ENCODE measurements around the gene TCF4.

Gene TCF4

GRCh38 chr18:55353391-55353790 lies 234.6 kb downstream of the TCF4 start:
- no peak for DNase-seq (ENCODE audit: extremely low spot score)
- POLR2A ChIA-PET = no interaction called here
- CTCF ChIA-PET = interaction anchor here (0.5 kb wide), 1 partner anchor 1025 kb away, joined by 4 read pairs; no protein-coding TSS in a partner anchor
- no peak for TF ChIP-seq LEF1 (IDR thresholded peaks at IDR 0.05; ENCODE audit: borderline replicate concordance)
- no peak for TF ChIP-seq ZNF384 (IDR thresholded peaks at IDR 0.05)
- TF ChIP-seq CTBP1 (IDR thresholded peaks at IDR 0.05; ENCODE audit: borderline replicate concordance) = no peak
- TF ChIP-seq FOXM1 (IDR thresholded peaks at IDR 0.05; ENCODE audit: borderline replicate concordance) = no peak

GRCh38 chr18:55351980-55352714 lies 235.8 kb downstream of the TCF4 start:
- ChIA-PET POLR2A (no interaction called here), CTCF (no interaction called here)
- TF ChIP-seq HDGF (IDR thresholded peaks at IDR 0.05; ENCODE audit: borderline replicate concordance) (no peak), NFRKB (IDR thresholded peaks at IDR 0.05) (no peak), BHLHE40 (IDR thresholded peaks at IDR 0.05; ENCODE audit: borderline replicate concordance) (no peak), ELF4 (IDR thresholded peaks at IDR 0.05) (no peak), SP1 (IDR thresholded peaks at IDR 0.05) (no peak), ZNF384 (IDR thresholded peaks at IDR 0.05) (no peak), CTBP1 (IDR thresholded peaks at IDR 0.05; ENCODE audit: borderline replicate concordance) (no peak), SUZ12 (IDR thresholded peaks at IDR 0.05) (no peak), ARNT (IDR thresholded peaks at IDR 0.05) (no peak), FOXM1 (IDR thresholded peaks at IDR 0.05; ENCODE audit: borderline replicate concordance) (no peak), FOXK2 (IDR thresholded peaks at IDR 0.05) (no peak)
- DNase-seq (ENCODE audit: extremely low spot score) = no peak

- DNase-seq (ENCODE audit: extremely low spot score) = no peak
- ChIA-PET POLR2A (no interaction called here), CTCF (no interaction called here)
- TF ChIP-seq LEF1 (IDR thresholded peaks at IDR 0.05; ENCODE audit: borderline replicate concordance) = no peak
- no peak for TF ChIP-seq ARNT (IDR thresholded peaks at IDR 0.05)
- TF ChIP-seq SUZ12 (IDR thresholded peaks at IDR 0.05) = no peak
- TF ChIP-seq FOXM1 (IDR thresholded peaks at IDR 0.05; ENCODE audit: borderline replicate concordance) = no peak
- no peak for TF ChIP-seq ELF4 (IDR thresholded peaks at IDR 0.05)
- no peak for TF ChIP-seq PKNOX1 (IDR thresholded peaks at IDR 0.05)
These were observed 236.7 kb downstream of the TCF4 start for GRCh38 chr18:55351241-55351691.

GRCh38 chr18:55349685-55350084 lies 238.3 kb downstream of the TCF4 start:
- no peak for DNase-seq (ENCODE audit: extremely low spot score)
- CTCF ChIA-PET = no interaction called here
- POLR2A ChIA-PET = no interaction called here
- TF ChIP-seq FOXA1 (IDR thresholded peaks at IDR 0.05) = no peak
- no peak for TF ChIP-seq SP1 (IDR thresholded peaks at IDR 0.05)
- no peak for TF ChIP-seq FOXK2 (IDR thresholded peaks at IDR 0.05)
- TF ChIP-seq TARDBP (IDR thresholded peaks at IDR 0.05) = no peak
- no peak for TF ChIP-seq BHLHE40 (IDR thresholded peaks at IDR 0.05; ENCODE audit: borderline replicate concordance)
- no peak for TF ChIP-seq HDGF (IDR thresholded peaks at IDR 0.05; ENCODE audit: borderline replicate concordance)
- TF ChIP-seq ARNT (IDR thresholded peaks at IDR 0.05) = no peak
- TF ChIP-seq ZNF384 (IDR thresholded peaks at IDR 0.05) = no peak
- no peak for TF ChIP-seq LEF1 (IDR thresholded peaks at IDR 0.05; ENCODE audit: borderline replicate concordance)
- TF ChIP-seq ELF4 (IDR thresholded peaks at IDR 0.05) = no peak
- no peak for TF ChIP-seq FOXM1 (IDR thresholded peaks at IDR 0.05; ENCODE audit: borderline replicate concordance)
- no peak for TF ChIP-seq SUZ12 (IDR thresholded peaks at IDR 0.05)
- no peak for TF ChIP-seq CTBP1 (IDR thresholded peaks at IDR 0.05; ENCODE audit: borderline replicate concordance)
- no peak for TF ChIP-seq L3MBTL2 (conservative IDR thresholded peaks at IDR 0.05)
- TF ChIP-seq NFRKB (IDR thresholded peaks at IDR 0.05) = no peak

GRCh38 chr18:55346961-55347740 lies 240.8 kb downstream of the TCF4 start:
- TF ChIP-seq LEF1 (IDR thresholded peaks at IDR 0.05; ENCODE audit: borderline replicate concordance) = no peak
- no peak for TF ChIP-seq CTBP1 (IDR thresholded peaks at IDR 0.05; ENCODE audit: borderline replicate concordance)
- TF ChIP-seq SUZ12 (IDR thresholded peaks at IDR 0.05) = no peak
- TF ChIP-seq FOXA1 (IDR thresholded peaks at IDR 0.05) = no peak
- TF ChIP-seq L3MBTL2 (conservative IDR thresholded peaks at IDR 0.05) = no peak
- no peak for TF ChIP-seq NFRKB (IDR thresholded peaks at IDR 0.05)
- TF ChIP-seq PKNOX1 (IDR thresholded peaks at IDR 0.05) = no peak
- no peak for TF ChIP-seq FOXM1 (IDR thresholded peaks at IDR 0.05; ENCODE audit: borderline replicate concordance)
- TF ChIP-seq HDGF (IDR thresholded peaks at IDR 0.05; ENCODE audit: borderline replicate concordance) = no peak
- no peak for TF ChIP-seq ELF4 (IDR thresholded peaks at IDR 0.05)
- no peak for TF ChIP-seq ZNF384 (IDR thresholded peaks at IDR 0.05)
- CTCF ChIA-PET = no interaction called here
- DNase-seq (ENCODE audit: extremely low spot score) = no peak
- POLR2A ChIA-PET = no interaction called here

GRCh38 chr18:55346387-55346786 lies 241.6 kb downstream of the TCF4 start:
- ChIA-PET CTCF (no interaction called here), POLR2A (no interaction called here)
- TF ChIP-seq FOXM1 (IDR thresholded peaks at IDR 0.05; ENCODE audit: borderline replicate concordance) = no peak
- no peak for TF ChIP-seq BHLHE40 (IDR thresholded peaks at IDR 0.05; ENCODE audit: borderline replicate concordance)
- TF ChIP-seq TARDBP (IDR thresholded peaks at IDR 0.05) = no peak
- no peak for TF ChIP-seq SP1 (IDR thresholded peaks at IDR 0.05)
- no peak for TF ChIP-seq LEF1 (IDR thresholded peaks at IDR 0.05; ENCODE audit: borderline replicate concordance)
- no peak for TF ChIP-seq HDGF (IDR thresholded peaks at IDR 0.05; ENCODE audit: borderline replicate concordance)
- no peak for TF ChIP-seq PKNOX1 (IDR thresholded peaks at IDR 0.05)
- TF ChIP-seq ELF4 (IDR thresholded peaks at IDR 0.05) = no peak
- TF ChIP-seq NFRKB (IDR thresholded peaks at IDR 0.05) = no peak
- no peak for TF ChIP-seq ARNT (IDR thresholded peaks at IDR 0.05)
- no peak for TF ChIP-seq FOXA1 (IDR thresholded peaks at IDR 0.05)
- TF ChIP-seq CTBP1 (IDR thresholded peaks at IDR 0.05; ENCODE audit: borderline replicate concordance) = no peak
- TF ChIP-seq ZNF384 (IDR thresholded peaks at IDR 0.05) = no peak
- TF ChIP-seq SUZ12 (IDR thresholded peaks at IDR 0.05) = no peak
- no peak for TF ChIP-seq FOXK2 (IDR thresholded peaks at IDR 0.05)
- no peak for TF ChIP-seq L3MBTL2 (conservative IDR thresholded peaks at IDR 0.05)
- no peak for DNase-seq (ENCODE audit: extremely low spot score)

Data from HEK293T (cell line).